ENCODE results near the gene GPR107.

Gene GPR107

GRCh38 chr9:130054325-130054786 is 650 bp downstream of the GPR107 start:
- no peak for DNase-seq (ENCODE audit: low spot score)

GRCh38 chr9:130054820-130055219 is 1.1 kb downstream of the GPR107 start:
- no peak for DNase-seq (ENCODE audit: low spot score)

- DNase-seq (ENCODE audit: low spot score) = no peak
Measured at GRCh38 chr9:130058154-130058553, 4.4 kb downstream of the GPR107 start.

GRCh38 chr9:130058887-130059286 is 5.2 kb downstream of the GPR107 start:
- DNase-seq (ENCODE audit: low spot score) = no peak

GRCh38 chr9:130060296-130060695 is 6.6 kb downstream of the GPR107 start:
- DNase-seq (ENCODE audit: low spot score) = no peak

GRCh38 chr9:130062750-130063149 is 9.0 kb downstream of the GPR107 start:
- no peak for DNase-seq (ENCODE audit: low spot score)

GRCh38 chr9:130064621-130065020 is 10.9 kb downstream of the GPR107 start:
- no peak for DNase-seq (ENCODE audit: low spot score)

GRCh38 chr9:130069048-130069447 is 15.3 kb downstream of the GPR107 start:
- no peak for DNase-seq (ENCODE audit: low spot score)

- DNase-seq (ENCODE audit: low spot score) = no peak
Measured at GRCh38 chr9:130072515-130073235, 19.0 kb downstream of the GPR107 start.

- no peak for DNase-seq (ENCODE audit: low spot score)
Measured at GRCh38 chr9:130073373-130073772, 19.7 kb downstream of the GPR107 start.

- DNase-seq (ENCODE audit: low spot score) = no peak
Measured at GRCh38 chr9:130078547-130078946, 24.8 kb downstream of the GPR107 start.

- DNase-seq (ENCODE audit: low spot score) = no peak
Measured at GRCh38 chr9:130084337-130084736, 30.6 kb downstream of the GPR107 start.

- no peak for DNase-seq (ENCODE audit: low spot score)
Measured at GRCh38 chr9:130088051-130088450, 34.3 kb downstream of the GPR107 start.

GRCh38 chr9:130089141-130089540 is 35.4 kb downstream of the GPR107 start:
- no peak for DNase-seq (ENCODE audit: low spot score)

- no peak for DNase-seq (ENCODE audit: low spot score)
Measured at GRCh38 chr9:130090915-130091314, 37.2 kb downstream of the GPR107 start.

- no peak for DNase-seq (ENCODE audit: low spot score)
Measured at GRCh38 chr9:130092910-130093309, 39.2 kb downstream of the GPR107 start.

- no peak for DNase-seq (ENCODE audit: low spot score)
Measured at GRCh38 chr9:130095872-130096271, 42.2 kb downstream of the GPR107 start.

GRCh38 chr9:130100681-130101080 is 47.0 kb downstream of the GPR107 start:
- DNase-seq (ENCODE audit: low spot score) = no peak

GRCh38 chr9:130101915-130102314 is 48.2 kb downstream of the GPR107 start:
- no peak for DNase-seq (ENCODE audit: low spot score)

GRCh38 chr9:130104491-130105193 is 50.9 kb downstream of the GPR107 start:
- no peak for DNase-seq (ENCODE audit: low spot score)

GRCh38 chr9:130106860-130107233 is 53.1 kb downstream of the GPR107 start:
- DNase-seq (ENCODE audit: low spot score) = no peak

- DNase-seq (ENCODE audit: low spot score) = peak; percentile 88
Measured at GRCh38 chr9:130107234-130107861, 53.6 kb downstream of the GPR107 start.

- no peak for DNase-seq (ENCODE audit: low spot score)
Measured at GRCh38 chr9:130107955-130108354, 54.2 kb downstream of the GPR107 start.
